GM19438 (cell line): ENCODE results near the gene GEMIN8.

Source experiments
- ATAC-seq: cut with Tn5 transposase; IDR thresholded peaks from one replicate; pipeline ENCODE4 v1.9.1; 2021; ENCODE audit warnings: low read depth; ENCODE audit not compliant: unreplicated experiment

Gene GEMIN8

GRCh38 chrX:14029425-14030173, at the start of gene GEMIN8:
Gene GEMIN8 (minus strand): TSS chrX:14029892. CDS start chrX:14021478, 8,414 bp downstream.
- ATAC-seq = peak; percentile 94

- no peak for ATAC-seq
Observed at GRCh38 chrX:14076639-14077038, 46.9 kb upstream of the GEMIN8 start.

GRCh38 chrX:14073556-14073955, 43.9 kb upstream of the GEMIN8 start:
- ATAC-seq = no peak

GRCh38 chrX:14073071-14073470, 43.4 kb upstream of the GEMIN8 start:
- no peak for ATAC-seq

- no peak for ATAC-seq
Observed at GRCh38 chrX:14065800-14066199, 36.1 kb upstream of the GEMIN8 start.

GRCh38 chrX:14064626-14065432, 35.1 kb upstream of the GEMIN8 start:
- no peak for ATAC-seq

- ATAC-seq = no peak
Observed at GRCh38 chrX:14062524-14062923, 32.8 kb upstream of the GEMIN8 start.

- ATAC-seq = no peak
Observed at GRCh38 chrX:14056206-14056605, 26.5 kb upstream of the GEMIN8 start.

- no peak for ATAC-seq
Observed at GRCh38 chrX:14051416-14051815, 21.7 kb upstream of the GEMIN8 start.

GRCh38 chrX:14050709-14051108, 21.0 kb upstream of the GEMIN8 start:
- no peak for ATAC-seq

GRCh38 chrX:14043209-14043608, 13.5 kb upstream of the GEMIN8 start:
- ATAC-seq = no peak

GRCh38 chrX:14039344-14039743, 9.7 kb upstream of the GEMIN8 start:
- no peak for ATAC-seq

- no peak for ATAC-seq
Observed at GRCh38 chrX:14038375-14039085, 8.8 kb upstream of the GEMIN8 start.

GRCh38 chrX:14032406-14032805, 2.7 kb upstream of the GEMIN8 start:
- no peak for ATAC-seq

GRCh38 chrX:14030174-14030530, 460 bp upstream of the GEMIN8 start:
- no peak for ATAC-seq

- no peak for ATAC-seq
Observed at GRCh38 chrX:14029039-14029424, 660 bp downstream of the GEMIN8 start.

GRCh38 chrX:14028473-14028872, 1.2 kb downstream of the GEMIN8 start:
- no peak for ATAC-seq

- peak; percentile 28 for ATAC-seq
Observed at GRCh38 chrX:14027511-14028019, 2.1 kb downstream of the GEMIN8 start.

GRCh38 chrX:14027036-14027435, 2.7 kb downstream of the GEMIN8 start:
- ATAC-seq = no peak

- ATAC-seq = no peak
Observed at GRCh38 chrX:14026121-14026520, 3.6 kb downstream of the GEMIN8 start.

- ATAC-seq = no peak
Observed at GRCh38 chrX:14022019-14022418, 7.7 kb downstream of the GEMIN8 start.
